GM19438 (cell line): ENCODE measurements around the gene FRG2B.
A peak's percentile ranks its signal among the peaks of the same experiment; 100 is the strongest.
"Not testable (repeated sequence)": the region's sequence is repeated elsewhere in the genome, so short reads cannot be mapped to it uniquely, and the experiment has no call there.

Experiments used
- ATAC-seq: cut with Tn5 transposase; IDR thresholded peaks from one replicate; pipeline ENCODE4 v1.9.1; 2021; ENCODE audit warnings: low read depth; ENCODE audit not compliant: unreplicated experiment

FRG2B gene

DNA sequence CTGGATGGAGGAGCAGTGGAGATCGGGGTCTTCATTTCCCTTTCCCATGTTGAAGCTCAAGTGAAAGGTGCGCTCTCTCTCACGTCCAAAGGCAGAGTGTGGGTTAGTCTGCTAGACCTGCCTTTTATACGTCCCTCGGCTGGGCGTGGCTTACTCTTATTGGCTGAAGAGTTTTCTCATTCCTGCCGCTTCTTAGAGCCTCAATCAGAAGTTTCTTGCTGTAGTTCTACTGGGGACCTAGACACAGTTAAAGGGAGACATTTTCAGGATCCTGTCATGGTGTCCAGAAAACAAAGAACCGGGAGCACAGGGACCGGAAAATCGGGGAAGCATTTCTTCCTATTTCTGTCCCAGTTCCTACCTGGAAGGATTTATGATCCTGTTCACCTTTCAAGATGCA is at the start of gene FRG2B:
Gene FRG2B (minus strand): TSS at position 101 of the 400 bp plus-strand sequence. CDS start 53 bp downstream, at position 48.
- not testable (repeated sequence) for ATAC-seq

DNA sequence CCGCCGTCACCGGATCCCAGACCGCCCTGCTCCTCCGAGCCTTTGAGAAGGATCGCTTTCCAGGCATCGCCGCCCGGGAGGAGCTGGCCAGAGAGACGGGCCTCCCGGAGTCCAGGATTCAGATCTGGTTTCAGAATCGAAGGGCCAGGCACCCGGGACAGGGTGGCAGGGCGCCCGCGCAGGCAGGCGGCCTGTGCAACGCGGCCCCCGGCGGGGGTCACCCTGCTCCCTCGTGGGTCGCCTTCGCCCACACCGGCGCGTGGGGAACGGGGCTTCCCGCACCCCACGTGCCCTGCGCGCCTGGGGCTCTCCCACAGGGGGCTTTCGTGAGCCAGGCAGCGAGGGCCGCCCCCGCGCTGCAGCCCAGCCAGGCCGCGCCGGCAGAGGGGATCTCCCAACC is 40.9 kb upstream of the FRG2B start:
- ATAC-seq, result not testable (repeated sequence)

- not testable (repeated sequence) for ATAC-seq
These were observed 37.1 kb upstream of the FRG2B start for GRCh38 chr10:133663544-133664160.

- not testable (repeated sequence) for ATAC-seq
These were observed 34.5 kb upstream of the FRG2B start for GRCh38 chr10:133661122-133661521.

GRCh38 chr10:133660516-133660915 is 33.9 kb upstream of the FRG2B start:
- not testable (repeated sequence) for ATAC-seq

GRCh38 chr10:133657276-133657675 is 30.7 kb upstream of the FRG2B start:
- ATAC-seq, result not testable (repeated sequence)

GRCh38 chr10:133648872-133649455 is 22.4 kb upstream of the FRG2B start:
- not testable (repeated sequence) for ATAC-seq

GRCh38 chr10:133647075-133647748 is 20.6 kb upstream of the FRG2B start:
- ATAC-seq, result peak; percentile 87

DNA sequence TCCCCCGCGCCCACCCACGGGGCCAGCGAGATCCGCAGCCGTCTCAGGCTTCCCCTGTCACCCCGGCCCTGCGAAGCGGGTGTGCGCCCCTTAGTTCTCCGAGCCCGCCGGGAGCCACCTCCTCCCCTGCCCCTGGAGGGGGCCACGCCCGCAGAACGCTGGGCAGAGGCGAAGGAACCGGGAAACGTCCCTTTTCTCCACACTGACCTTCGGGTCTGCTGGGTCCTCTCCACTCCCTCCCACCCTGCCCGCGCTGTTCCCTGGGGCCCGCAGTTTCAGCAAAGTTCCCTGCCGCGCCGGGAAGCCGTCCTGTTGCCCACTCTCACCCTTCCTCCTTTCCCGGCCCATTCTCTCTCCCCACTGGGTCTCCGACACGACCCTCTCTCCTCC is 11.2 kb upstream of the FRG2B start:
- ATAC-seq, result not testable (repeated sequence)

DNA sequence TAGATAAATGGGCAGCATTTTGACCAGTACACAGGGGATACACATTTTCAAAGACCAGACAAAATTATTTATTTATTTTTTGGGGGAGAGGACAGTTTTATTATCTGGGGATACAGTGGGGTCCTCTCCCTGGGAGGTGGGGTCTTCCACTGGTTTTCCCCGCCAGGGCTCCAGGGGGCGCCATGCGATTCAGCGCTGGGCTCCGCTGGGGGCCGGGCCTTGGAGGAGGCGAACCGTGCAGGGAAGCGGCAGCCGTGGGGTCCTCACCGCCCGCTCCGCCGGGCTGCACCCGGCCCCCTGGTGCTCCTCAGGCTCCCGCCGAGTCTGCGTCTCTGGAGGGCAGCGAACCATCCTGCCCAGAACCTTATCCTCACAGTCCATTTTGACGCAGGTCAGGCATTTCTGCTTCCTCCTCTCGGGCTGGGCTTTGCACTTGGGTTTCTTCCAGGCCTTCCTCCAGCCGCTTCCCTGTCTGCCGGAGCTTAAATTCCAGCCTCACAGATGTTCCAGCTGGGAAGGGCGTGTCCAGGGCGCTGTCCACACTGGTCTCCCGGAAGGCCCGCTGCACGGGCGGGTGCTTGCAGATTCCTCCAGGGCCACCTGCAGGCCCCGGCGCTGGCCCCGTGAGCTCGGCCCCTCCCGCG is 10.7 kb upstream of the FRG2B start:
- not testable (repeated sequence) for ATAC-seq

DNA sequence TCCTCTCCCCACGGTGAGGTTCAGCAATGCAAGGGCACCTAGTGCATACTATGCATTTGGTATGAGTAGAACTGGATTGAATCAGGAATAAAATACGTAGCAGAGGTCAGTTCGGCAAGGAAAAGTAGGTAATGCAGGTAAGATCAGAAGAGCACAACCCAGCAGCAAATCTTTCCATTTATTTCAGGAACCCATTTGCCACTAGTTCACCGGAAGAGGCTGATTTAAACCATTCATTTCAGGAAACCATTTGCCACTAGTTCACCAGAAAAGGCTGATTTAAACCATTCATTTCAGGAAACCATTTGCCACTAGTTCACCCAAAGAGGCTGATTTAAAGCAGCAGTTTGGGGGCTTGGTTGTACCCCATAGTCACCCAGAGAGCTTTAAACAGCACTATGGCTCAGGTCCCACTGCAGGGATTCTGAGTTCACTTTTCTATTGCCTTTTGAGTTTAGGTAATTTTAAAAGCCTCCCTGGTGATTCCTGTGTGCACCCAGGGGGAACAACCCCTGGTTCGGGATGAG is 4.2 kb upstream of the FRG2B start:
- ATAC-seq, result not testable (repeated sequence)

- not testable (repeated sequence) for ATAC-seq
These were observed 4.1 kb downstream of the FRG2B start for GRCh38 chr10:133622544-133622943.

DNA sequence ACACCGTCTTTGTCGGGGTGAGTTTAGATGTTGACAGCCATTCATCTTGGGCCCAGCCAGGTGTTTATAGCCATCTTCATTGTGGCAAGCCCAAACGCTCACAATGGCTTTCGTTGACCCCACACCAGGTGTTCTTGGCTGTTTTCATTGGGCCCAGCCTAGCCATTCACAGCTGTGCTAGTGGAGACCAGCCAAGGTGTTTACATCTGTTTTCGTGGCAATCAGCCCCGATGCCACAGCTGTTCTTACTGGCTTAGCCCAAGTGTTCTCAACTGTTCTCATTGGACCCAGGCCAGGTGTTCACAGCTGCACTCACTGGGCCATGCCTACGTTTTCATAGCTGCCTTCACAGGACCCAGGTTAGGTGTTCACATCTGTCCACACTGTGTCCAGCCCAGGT is 7.7 kb downstream of the FRG2B start:
- no peak for ATAC-seq

GRCh38 chr10:133617196-133617595 is 9.4 kb downstream of the FRG2B start:
- no peak for ATAC-seq

DNA sequence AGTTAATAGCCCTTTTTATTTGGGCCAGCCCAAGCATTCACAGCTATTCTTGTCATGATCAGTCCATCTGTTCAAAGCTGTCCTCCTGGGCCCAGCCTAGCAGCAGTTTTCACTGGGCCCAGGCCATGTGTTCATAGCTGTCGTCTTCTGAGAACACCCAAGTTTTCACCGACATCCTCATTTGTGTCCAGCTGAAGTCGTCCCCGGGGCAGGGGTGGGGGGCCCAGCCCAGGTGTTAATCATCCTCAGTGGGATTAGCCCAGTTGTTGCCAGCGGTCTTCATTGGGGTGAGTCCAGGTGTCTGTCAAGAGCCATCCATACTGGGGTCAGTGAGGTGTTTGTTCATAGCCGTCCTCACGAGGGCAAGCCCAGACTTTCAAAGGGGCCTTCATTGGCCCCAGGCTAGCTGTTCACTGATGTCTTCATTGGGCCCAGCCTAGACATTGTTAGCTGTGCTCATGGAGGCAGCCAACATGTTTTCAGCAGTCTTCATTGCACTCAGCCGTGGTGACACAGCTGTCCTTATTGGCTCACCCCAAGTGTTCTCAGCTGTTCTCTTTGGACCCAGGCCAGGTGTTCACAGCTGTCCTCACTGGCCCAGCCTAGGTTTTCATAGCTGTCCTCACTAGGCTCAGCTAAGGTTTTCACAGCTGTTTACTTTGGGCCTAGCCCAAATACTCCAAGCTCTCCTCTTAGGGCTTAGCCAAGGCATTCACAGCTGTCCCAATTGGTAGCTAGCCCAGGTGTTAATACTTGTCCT is 10.0 kb downstream of the FRG2B start:
- ATAC-seq, result no peak

- ATAC-seq, result no peak
These were observed 11.6 kb downstream of the FRG2B start for GRCh38 chr10:133614830-133615580.

GRCh38 chr10:133613699-133614098 is 12.9 kb downstream of the FRG2B start:
- ATAC-seq, result no peak

DNA sequence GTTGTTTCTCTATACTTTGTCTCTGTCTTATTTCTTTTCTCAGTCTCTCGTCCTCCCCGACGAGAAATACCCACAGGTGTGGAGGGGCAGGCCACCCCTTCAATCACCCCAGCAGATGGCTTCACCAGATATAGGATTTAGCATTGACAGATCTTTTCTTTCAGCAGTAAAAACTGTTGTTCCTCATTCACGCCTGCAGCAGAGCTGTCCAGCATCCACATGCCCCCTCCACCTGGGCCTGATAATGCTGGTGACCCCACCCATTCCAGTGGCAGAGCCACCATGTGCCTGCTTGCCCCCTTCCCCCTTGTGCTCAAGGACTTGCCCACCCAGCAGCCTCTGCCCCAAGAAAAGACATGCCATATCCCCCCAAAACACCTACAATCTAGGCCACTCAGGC is 15.5 kb downstream of the FRG2B start:
- ATAC-seq, result no peak

GRCh38 chr10:133608855-133609254 is 17.7 kb downstream of the FRG2B start:
- no peak for ATAC-seq

GRCh38 chr10:133603434-133603833 is 23.2 kb downstream of the FRG2B start:
- ATAC-seq, result not testable (repeated sequence)
